Measurements from ENCODE around the gene RBM38. TPM values are rescaled to one million over a fixed set of nuclear protein-coding genes. Genes with fewer than 3 reads are reported as not detected.
A peak's percentile ranks its signal among the peaks of the same experiment; 100 is the strongest.

Gene RBM38
- total and polyA plus RNA-seq, 9 of the 15 experiments (the other 6 are each of a cell fraction or from before 2014, with no cell fraction given): 0.28 to 82.4 (median 33.2) TPM

GRCh38 chr20:57409672-57410397 lies 18.6 kb downstream of the RBM38 start (continued):
- TF ChIP-seq PRDM10 (IDR thresholded peaks at IDR 0.05; ENCODE audit: partially characterized antibody) (peak; percentile 31), GTF2F1 (IDR thresholded peaks at IDR 0.05; ENCODE audit: low read depth, low read length) (no peak), ZNF695 (CRISPR knock-in tag; IDR thresholded peaks at IDR 0.05) (no peak), DEAF1 (CRISPR knock-in tag; IDR thresholded peaks at IDR 0.05) (no peak), YY1 (IDR thresholded peaks at IDR 0.05; ENCODE audit: borderline replicate concordance in 1 of 3, control insufficient read depth in 1 of 3, extremely low read depth in 1 of 3, insufficient read depth in 3 of 3, insufficient read length in 1 of 3, insufficient replicate concordance in 2 of 3, low read depth in 1 of 3, low read length in 2 of 3) (peak in 1 of 3 experiments; percentile 2), CBX1 (IDR thresholded peaks at IDR 0.05; ENCODE audit: low read depth) (0 out of 2 replicates have a peak, but pooled peaks have one; percentile 26), TFAP4 (CRISPR knock-in tag; IDR thresholded peaks at IDR 0.05; ENCODE audit: borderline replicate concordance) (peak; percentile 97), ZNF146 (CRISPR knock-in tag; IDR thresholded peaks at IDR 0.05; ENCODE audit: unreplicated experiment) (no peak), NFXL1 (CRISPR knock-in tag; IDR thresholded peaks at IDR 0.05) (no peak), BCLAF1 (IDR thresholded peaks at IDR 0.05; ENCODE audit: borderline replicate concordance in 1 of 2, control insufficient read depth in 1 of 2, low read depth in 2 of 2, low read length in 1 of 2) (0 out of 4 replicates have a peak, but pooled peaks of 1 of the 2 experiments have one; percentile 30), MTA3 (IDR thresholded peaks at IDR 0.05; ENCODE audit: borderline replicate concordance) (peak; percentile 96), L3MBTL2 (IDR thresholded peaks at IDR 0.05) (peak; percentile 61), MEF2D (tag; conservative IDR thresholded peaks at IDR 0.05; ENCODE audit: low read depth) (0 out of 2 replicates have a peak, but pooled peaks have one; percentile 32), POLR2H (tag; IDR thresholded peaks at IDR 0.05; ENCODE audit: low read depth) (no peak)
